CD4-positive, alpha-beta T cell treated with Interferon alpha-2 for 1 hour (primary cell): ENCODE measurements around the gene MACROD2.
"Not testable (repeated sequence)": the region's sequence is repeated elsewhere in the genome, so short reads cannot be mapped to it uniquely, and the experiment has no call there.

Experiments used
- DNase-seq, 2 donors: peaks; one replicate each; pipeline ENCODE4 v3.0.0-alpha.2; 2020 to 2022

The MACROD2 gene

DNA sequence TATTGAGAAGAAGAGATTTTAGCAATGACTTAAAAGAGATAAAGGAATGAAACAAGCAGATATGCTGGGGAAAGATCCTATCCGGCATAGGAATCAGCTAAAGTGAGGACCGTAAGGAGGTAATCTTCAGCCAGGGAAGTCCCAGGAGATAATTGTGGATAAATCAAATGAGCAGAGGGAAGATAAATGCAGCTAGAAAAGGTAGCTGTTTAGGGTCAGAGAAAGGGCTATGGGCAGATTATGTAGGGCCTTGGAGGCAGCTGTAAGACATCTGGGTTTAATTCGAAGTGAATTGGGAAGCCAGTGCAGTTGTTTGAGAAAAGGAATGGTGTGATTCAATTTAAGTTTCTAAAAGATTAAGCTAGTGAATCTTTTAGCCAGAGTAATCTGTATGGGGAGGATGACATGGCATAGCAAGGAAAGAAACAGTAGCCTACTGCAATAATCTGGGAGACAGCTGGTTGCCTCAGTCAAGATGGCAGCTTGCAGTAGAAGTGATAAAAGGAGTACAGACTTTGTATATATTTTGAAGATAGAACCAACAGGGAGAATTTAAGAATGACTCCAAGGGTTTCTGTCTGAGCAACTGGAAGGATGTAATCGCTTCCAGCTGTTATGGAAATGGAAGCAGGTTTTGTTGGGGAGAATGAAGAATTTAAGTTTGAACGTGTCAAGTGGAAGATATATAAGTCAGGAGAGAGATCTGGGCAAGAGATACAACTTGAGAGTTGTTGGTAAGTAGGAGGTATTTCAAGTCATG lies 894.4 kb downstream of the MACROD2 start:
- DNase-seq, result no peak

DNA sequence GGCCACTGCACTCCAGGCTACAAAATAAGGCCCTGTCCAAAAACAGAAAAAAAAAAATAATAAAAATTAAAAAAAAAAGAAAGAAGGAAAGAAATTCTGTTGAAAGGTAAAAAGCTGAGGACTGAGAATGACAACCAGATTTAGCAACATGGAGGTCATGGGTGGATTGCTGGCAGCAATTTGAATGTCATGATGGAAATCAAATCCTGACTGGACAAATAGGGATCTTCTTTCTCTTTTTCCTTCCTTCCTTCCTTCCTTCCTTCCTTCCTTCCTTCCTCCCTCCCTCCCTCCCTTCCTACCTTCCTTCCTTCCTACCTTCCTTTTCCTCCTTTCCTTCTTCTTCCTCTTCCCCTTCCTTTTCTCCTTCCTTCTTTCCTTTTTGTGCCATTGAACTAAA lies 895.4 kb downstream of the MACROD2 start:
- no peak for DNase-seq

DNA sequence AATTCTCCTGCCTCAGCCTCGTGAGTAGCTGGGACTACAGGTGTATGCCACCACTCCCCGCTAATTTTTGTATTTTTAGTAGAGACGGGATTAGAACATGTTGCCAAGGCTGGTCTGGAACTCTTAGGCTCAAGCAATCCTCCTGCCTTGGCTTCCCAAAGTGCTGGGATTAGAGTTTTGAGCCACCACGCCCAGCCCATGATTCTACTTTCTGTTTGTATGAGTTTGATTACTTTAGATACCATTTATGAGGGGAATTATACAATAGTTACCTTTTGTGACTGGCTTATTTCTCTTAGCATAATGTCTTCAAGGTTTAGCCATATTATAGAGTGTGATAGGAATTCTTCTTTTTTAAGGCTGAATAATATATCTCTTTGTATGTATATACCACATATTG lies 897.5 kb downstream of the MACROD2 start:
- DNase-seq, result no peak

DNA sequence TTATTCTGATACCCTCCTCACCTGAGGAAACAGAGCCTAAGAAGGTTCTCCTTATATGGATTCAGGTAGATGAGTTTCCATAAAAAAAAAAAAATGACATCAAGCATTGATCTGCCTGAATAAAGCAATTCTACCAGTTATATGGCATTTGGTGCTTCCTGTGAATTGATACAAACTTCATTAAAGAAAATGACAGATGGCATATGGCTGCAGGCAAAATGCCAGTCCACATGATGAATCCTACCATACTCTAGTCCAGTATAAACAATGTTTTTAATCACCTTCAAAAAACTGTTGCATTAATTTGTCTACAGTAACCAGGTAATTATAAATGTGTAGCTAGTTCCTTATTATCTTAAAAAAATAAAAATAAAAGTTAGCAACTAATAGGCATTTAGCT lies 901.3 kb downstream of the MACROD2 start:
- no peak for DNase-seq

DNA sequence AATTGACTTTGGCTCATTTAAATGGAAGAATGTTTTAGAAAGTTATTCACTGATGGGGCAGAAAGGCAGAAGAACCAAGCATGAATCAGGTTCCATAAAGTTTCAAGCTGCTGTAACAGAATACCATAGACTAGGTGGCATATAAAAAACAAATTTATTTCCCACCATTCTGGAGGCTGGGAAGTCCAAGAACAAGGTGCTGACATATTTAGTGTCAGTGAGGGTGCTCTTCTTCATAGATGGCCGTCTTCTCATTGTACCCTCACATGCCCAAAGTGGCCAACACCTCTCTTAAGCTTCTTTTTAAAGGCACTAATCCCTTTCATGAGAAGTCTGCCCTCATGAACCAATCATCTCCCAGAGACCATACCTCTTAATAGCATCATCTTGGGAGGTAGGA lies 902.3 kb downstream of the MACROD2 start:
- no peak for DNase-seq

DNA sequence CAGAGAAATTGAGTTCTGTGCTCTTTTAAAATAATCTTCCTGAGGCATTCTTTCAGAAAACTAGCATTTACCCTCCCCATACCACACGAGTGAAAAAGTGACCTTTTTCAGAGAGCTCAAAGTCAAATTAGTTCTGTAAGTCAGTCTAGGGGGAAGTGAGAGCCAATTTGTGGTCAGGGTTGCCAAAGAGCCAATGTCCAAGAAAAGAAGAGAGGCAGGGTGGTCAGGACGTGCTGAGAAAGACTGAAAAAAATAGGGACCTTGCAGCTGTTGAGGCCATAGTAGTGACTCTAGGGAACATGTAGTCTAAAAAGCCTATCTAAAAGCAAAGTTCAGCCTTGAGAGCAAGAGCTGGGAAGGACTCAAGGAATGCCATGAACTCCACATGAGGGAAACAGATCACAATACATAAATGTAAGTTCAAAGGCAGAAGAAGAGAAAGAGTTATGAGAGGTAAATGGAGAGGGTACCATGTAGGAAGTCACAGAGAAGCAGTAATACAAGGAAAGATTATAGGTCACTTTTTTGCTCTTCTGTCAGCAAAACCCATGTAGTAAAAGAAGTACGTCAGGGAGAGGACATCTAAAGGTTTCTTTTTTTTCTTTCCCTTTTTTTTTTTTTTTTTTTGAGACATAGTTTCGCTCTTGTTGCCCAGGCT lies 907.2 kb downstream of the MACROD2 start:
- DNase-seq, result no peak

DNA sequence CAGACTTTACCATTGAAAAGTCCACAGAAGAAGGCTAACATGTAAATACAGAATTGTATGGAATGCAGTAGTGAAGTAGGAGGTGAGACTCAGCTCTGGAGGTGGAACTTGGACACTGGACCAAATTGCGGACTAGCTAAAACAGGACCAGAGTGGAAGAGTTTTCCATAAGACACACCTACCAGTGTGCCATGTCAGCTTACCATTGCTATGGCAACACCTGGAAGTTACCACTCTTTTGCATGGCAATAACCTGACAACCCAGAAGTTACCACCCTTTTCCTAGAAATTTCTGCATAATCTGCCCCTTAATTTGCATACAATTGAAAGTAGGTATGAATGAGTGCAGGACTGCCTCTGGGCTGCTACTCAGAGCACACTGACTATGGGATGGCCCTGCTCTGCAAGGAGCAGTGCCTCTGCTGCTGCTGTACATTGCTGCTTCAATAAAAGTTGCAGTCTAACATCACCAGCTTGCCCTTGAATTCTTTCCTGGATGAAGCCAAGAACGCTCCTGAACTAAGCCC lies 911.7 kb downstream of the MACROD2 start:
- no peak for DNase-seq

DNA sequence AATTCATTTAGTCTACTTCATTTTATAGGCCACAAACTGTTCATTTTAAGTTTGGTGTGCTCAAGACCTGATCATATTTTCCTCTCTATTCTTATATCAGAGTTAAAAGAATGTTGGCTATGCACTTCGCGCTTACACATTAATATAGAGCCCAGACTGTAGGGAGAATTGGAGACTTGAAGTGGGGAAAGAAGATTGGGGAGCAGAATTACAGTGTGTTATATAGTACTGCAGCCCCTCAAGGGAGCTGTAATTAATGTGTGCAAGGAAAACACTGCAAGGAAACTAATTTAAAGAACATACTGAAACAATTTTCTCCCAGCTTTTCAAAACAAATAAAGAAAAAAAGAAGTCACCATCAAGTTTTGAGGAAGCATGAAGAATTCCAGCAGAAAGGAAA lies 914.8 kb downstream of the MACROD2 start:
- DNase-seq, result no peak

DNA sequence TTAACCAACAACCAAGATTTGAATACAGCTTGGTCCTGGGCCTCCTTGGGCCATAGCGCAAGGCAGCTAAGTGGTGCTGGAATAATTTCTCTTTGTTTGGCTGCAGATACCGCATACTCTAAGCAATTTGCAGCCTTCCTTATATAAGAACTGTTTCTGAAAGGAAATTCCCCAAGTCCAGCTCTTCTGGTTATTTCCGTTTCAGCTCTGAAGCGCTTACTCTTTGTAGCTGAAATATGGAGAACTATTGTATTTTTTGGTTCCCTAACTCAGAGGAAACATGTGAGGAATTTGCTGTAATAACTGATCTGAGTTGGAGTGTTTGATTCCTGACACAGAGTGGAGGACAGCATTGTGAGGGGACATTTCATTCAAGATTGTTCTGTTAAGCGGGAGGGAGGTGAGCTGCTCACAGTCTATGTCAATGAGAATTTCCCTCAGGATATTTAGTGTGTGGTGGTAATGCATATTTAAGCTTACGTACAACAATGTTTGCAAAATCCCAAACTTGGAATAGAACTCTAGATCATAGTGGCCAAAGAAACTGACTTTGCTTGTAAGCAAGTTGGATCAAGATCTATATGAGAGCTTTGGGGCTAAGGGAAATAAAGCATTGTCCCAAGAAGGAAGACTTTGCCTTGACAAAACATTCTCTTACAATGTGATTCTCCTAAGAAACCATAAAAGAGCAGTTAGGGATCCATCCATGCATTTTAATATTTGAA lies 918.7 kb downstream of the MACROD2 start:
- DNase-seq, result no peak

DNA sequence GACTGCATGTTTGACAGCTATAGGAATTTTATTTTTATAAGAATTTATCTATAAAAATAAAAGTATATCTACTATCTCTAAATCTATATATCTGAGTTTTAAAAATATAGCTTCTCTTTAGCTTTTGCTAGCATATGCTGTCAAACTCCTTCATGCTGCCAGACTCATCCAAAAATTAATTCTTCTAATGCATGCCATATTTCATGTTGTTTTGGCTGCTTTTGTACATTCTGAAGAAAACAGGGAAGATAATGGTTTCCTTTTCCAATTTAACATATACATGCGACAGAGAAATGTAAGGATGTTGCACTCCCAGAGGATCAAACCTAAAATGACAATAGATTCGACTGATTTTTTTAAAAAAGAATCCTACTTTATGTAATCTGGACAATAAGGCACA lies 919.3 kb downstream of the MACROD2 start:
- no peak for DNase-seq

DNA sequence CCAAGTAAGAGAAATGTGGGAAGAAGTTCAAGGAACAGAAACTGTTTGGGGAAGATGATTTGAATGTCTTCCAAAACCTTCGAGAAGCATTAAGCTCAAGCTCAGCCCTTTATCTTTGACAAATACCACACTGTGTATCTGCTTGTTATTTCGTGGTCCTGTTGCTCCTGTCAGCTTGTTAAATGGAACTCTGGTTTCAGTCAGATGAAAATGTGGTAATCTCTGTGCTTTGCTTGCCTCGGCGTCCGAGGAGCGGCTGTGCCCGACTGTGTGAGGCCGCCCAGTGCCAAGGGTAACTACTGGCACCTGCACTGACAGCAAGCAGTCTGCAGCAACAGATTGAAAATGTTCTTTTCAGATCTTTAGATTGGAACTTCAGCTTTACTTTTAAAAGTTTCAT lies 920.0 kb downstream of the MACROD2 start:
- no peak for DNase-seq

DNA sequence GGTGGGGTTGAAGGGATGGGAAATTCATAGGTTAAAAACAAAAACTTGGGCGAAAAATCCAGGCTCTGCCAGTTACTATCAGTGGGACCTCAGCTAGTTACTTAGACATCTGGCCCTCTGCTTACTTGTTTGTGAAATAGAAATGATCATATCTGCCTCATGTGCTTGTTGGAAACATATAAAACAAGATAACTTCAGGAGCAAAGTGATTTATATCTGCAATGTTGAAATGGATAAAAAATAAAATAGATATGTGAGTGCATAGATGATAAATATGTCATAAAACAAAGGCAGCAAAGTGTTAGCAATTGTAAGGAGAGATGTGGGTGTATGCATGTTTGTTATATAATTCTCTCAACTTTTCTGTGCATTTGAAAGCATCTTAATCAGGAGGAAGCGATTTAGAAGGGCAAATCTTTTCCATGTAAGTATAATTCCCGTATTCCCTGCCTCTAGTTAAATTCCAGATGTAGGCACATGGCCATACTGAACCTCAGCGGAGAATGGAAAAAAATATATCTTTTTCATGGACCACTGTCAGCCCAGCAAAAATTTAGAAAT lies 921.1 kb downstream of the MACROD2 start:
- no peak for DNase-seq

DNA sequence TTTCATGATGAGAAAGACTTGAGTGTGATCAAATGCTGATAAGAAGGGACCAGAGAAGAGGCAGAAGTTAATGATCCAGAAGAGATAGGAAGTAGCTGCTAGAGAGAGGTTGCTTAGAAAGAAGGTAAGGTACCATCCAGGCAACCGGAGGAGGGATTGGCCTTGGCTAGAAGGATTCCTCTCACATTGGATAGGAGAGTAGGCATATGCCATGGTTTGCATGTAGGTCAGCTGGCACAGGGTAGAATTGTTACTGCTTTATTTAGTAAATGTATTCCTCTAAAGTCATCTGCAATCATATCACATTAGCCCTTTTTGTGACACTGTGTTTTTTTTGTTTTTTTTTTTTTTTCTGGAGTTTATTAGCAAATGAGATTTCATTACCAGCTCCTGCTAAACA lies 923.0 kb downstream of the MACROD2 start:
- DNase-seq, result no peak

DNA sequence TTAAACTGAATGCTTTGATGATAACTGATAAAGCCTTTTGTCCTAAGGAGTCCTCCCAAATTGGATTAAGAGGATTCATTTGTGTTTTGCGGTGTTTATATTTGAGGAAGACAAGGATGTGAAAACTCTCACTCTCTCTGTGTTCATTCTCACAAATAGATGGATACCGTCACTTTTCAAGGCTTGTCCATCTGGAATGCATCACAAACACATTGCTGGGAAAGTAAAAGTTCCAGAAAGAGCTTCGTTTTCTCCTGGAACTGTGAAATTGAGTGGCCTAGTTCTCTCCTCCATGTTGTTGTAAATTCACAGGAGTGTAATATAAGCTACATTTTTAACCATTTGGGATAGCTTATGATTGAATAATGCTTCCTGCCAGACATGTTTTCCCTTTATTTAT lies 923.7 kb downstream of the MACROD2 start:
- no peak for DNase-seq

DNA sequence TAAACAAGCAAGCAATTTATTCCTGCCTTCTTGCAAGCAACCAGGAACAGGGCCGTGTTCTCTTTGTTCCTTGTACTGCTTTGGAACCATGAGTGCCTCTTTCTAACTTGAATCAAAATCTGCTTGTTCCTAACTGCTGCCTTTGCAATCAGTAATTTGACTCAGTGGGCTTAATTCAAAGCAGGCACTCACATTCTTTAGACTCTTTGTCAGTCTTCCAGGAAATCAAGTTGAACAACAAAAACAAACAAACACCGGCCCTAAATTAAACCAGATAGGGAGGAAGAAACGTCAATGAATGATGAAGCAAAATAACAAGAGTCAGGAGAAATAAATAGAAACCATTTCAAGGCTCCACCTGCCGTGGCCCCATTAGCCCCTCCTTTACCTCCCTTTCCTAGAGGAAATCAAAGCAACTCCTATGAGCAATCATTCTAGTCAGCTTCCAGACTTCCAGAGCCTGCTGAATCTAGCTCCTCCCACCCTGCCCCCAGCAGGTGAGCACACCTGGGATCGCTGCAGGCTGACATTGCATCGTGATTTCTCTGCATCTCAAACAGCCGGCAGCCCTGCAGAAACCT lies 924.3 kb downstream of the MACROD2 start:
- no peak for DNase-seq

DNA sequence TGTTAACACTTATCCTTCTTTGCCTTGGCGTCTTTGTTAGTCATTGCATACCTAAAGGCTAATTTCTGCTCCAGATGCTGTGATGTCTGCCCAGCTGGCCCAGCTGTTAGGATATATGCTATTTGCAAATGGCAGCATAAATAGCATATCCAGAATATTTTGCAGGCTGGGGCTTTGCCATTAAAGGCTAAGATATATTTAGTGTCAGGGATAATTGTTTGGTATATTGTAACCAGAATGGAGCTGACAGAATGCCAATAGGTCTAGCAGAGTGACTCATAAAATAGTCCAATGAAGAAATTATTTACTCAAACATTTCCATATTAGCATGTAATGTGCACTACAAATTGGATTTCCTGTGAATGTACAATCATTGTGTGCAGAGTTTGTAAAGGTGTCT lies 926.2 kb downstream of the MACROD2 start:
- no peak for DNase-seq

DNA sequence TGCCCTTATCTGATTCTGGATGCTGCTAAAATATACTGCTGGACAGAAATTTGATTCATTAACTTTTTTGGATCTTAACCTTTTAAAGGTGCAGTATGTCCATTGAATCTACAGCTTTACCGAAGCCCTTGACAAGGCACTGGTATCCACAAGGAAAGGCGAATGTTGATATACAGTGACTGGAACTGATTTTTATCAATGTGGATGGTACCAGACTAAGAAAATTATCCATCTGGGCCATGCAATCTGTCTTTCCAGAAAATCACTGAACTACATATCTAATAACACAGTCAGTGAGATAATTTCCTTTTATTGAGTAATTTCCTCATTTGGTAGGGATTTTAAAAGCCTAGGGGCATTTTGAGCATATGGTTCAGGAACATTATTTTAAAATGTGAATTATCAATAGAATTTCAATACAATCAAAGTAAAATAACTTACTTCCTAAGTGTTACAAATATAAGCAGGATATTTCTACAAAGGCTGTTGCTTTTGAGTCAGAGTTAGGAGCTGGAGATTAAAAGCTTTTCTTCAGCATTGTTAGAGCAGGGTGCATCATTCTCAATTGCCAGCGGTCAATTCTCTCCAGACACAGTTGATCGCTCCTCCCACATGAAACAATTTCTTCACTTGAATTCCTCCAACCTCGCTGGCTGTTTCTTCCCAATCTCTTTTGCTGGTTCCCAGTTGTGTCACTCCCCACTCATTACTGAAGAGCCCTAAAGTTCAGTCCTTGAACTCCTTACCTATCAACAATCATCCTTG lies 927.4 kb downstream of the MACROD2 start:
- DNase-seq, result no peak

DNA sequence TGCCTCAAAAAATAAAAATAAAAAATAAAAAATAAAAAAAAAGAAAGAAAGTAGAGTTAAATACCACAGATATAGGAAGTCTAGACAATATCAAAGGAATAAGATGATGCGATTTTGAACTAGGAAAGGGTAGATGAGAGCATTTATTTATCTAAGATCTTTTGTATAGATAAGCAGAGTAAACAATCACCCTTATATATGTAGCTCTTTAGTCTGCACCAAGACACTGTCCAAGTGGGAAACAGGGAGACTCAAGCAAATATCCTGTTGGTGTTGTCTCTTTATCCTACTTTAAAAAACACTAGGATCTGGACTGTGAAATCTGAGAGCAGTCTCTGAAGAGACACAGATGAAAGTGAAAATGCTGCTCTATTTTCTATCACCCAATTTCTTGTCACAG lies 929.1 kb downstream of the MACROD2 start:
- DNase-seq, result no peak

DNA sequence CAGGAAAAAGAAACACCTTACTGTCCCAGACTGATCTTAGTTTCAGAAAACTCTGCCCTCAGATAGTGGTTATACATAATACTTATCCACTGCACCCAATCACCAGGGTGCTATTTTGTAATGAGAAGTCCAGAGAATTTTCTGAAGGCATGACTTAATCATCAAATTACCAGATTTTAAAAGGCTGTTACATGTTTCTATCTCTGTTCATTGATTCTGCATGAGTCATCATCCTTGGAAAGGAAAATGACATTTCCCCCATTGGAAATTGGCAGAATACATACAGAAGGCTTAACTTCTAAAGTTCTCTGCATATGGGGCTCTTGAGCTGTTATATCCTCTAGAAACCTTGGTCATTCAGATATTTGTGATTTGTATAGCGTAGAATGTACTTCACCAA lies 930.0 kb downstream of the MACROD2 start:
- DNase-seq, result no peak

DNA sequence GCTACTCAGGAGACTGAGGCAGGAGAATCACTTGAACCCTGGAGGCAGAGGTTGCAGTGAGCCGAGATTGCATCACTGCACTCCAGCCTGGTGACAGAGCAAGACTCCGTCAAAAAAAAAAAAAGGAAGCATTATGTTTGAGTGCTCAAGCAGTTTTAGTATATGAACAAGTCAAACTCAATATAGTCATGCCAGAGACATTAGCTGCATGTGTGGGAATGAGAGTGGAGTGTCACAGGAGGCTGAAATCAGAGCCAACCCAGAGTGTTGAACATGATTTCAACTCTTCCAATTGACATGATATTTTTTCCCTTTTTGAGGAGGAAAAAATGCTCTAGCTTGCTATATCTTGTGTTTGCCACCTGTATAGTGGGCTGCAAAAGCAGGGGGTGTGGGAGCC lies 931.1 kb downstream of the MACROD2 start:
- not testable (repeated sequence) for DNase-seq

DNA sequence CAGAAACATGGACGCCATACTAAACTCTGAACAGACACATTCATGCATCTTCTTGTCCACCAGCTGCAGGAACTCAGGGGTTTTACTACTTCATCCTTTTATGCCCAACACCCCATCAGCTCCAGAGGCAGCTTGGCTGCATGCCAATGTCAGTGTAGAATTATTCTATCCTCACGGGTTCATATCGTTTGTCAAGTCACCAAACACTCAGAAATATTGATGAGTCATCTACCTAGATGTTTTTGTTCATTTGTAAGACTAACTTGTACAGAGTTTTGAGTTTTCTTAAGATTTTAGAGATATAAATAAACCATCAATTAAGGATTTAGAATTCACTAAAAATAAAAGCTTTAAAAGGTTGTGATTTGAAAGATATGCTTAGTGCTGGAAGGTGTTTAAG lies 932.8 kb downstream of the MACROD2 start:
- DNase-seq, result no peak

DNA sequence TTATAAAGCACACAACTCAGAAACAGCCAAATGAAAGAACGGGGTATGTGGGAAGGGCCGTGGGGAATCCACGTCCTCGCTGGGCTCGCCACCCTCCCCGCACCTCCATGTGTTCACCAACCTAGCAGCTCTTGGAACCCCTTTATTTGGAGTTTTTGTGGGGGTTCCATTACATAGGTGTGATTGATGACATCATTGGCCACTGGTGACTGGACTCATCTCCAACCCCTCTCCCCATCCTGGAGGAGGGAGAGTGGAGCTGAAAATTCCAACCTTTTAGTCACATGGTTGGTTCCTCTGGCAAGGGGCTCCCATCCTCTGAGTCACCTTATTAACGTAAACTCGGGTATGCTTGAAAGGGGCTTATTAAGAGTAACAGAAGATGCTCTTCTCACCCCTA lies 934.1 kb downstream of the MACROD2 start:
- DNase-seq, result no peak
